Measurements from ENCODE around the gene PARM1.

Gene PARM1

DNA sequence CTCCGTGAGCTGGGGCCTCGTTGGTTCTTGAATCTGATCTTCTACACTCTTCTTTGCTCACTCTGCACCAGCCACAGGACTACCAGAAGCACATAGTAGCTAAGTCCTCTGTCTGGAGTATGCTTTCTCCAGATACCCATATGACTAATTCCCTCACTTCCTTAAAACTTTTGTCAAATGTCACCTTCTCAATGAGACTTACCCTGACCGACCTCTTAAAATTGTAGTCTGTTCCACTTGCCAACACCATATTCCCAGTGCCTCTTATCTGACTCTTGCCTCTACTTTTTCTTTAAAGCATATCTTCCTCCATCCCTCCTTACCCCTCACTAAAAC, 10.0 kb downstream of the PARM1 start:
- DNase-seq: no peak

- no peak for DNase-seq
Observed at GRCh38 chr4:74944354-74944793, 11.5 kb downstream of the PARM1 start.

- no peak for DNase-seq
Observed at GRCh38 chr4:74946196-74946595, 13.3 kb downstream of the PARM1 start.

GRCh38 chr4:74947798-74948197, 14.9 kb downstream of the PARM1 start:
- DNase-seq: no peak

GRCh38 chr4:74948236-74948635, 15.3 kb downstream of the PARM1 start:
- DNase-seq: no peak

DNA sequence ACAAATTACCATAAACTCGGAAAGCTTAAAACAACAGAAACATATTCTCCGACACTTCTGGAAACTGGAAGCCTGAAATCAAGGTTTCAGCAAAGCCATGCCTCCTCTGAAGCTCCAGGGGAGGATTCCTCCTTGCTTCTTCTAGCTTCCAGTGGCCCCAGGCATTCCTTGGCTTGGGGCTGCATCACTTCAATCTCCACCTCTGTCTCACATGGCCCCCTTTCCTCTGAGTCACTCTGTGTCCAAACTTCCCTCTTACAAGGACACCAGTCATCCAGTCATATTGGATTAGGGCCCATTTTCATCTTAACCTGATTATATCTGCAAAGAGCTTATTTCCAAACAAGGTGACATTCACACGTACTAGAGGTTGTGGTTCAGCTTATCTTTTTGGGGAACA, 17.3 kb downstream of the PARM1 start:
- no peak for DNase-seq

DNA sequence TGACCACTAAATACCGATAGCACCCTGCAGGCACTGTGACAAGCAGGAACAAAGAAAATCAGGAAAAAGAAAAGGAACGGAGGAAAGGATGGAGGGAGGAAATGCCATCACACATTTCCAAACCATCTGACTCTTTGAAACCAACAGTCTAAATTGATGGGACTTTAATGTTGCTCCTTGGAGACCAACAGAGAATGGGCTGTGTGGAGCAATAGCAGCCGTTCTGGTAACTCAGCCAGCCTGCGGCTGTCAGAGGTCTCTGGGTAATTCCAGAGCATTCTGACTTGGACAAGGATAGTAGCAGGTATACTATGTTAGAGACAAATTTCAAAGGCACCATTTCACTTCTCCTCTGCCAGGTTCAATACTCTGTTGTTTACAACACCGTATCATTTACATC, 18.0 kb downstream of the PARM1 start:
- DNase-seq: no peak

DNA sequence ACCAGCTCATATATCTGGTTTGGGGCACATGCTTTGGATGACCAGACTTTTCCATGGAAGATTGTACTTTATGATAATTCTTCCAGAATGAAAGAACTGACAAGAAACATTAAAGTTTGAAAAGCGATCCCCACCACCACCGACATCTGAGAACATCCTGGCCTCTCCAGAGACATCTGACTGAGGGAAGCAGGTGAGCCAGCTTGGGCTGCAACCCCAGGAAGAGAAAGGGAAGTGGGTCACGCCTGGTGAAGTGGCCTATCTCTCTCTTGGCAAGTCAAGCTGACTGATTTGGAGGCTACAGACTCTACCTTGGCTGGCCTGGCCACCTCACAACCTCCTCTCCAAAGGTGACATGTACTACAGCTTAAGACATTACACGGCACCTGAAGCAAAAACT, 20.7 kb downstream of the PARM1 start:
- DNase-seq: no peak

GRCh38 chr4:74958881-74959280, 26.0 kb downstream of the PARM1 start:
- DNase-seq: no peak

DNA sequence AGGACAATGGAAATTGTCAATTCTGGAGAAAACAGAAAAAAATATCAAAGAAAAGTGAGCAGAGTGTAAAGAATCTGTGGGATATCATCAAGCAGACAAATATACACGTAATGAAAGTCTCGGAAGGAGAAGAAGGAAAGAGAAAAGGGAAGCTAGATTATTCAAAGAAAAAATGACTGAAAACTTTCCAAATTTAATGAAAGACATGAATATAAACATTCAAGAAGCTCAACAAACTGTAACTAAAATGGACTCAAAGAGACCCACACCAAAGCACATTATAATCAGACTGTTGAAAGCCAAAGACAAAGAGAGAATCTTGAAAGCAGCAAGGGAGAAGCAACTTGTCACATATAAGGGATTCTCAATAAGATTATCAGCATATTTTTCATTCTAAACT, 28.3 kb downstream of the PARM1 start:
- no peak for DNase-seq

GRCh38 chr4:74962584-74962983, 29.7 kb downstream of the PARM1 start:
- DNase-seq: no peak

DNA sequence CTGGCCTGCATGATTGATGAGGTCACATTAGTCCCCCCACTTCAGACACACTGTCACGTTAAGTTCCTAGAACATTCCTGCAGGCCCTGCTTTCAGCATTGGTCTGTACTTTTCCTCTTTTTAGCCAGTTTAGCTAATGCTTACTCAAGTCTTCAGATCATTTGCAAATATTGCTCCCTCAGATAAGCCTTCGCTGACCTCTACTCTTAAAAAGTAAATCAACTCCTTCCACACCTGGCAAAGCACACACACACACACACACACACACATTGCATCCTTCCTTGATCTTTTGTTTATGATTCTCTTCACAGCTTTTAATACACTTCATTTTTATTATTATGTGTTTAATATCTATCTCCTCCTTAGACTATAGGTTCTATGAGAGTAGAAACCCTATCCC, 31.4 kb downstream of the PARM1 start:
- no peak for DNase-seq

DNA sequence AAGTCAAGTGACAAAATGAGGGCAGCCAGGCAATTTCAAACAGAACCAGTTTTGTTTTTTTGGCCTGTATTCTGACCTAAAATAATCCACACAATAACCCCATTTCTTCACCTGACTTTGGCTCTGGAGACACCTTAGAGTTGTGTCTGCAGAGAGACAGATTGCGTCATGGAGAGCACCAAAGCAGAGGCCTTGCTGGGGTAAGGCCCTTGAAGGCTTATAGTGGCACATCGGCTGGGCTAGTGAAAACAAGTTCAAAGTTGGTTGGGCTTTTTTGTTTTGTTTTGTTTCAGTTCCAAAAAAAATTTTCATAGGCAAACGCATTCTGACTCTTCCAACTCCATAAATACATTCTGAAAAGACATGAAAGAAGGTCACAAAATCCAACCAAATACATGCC, 34.4 kb downstream of the PARM1 start:
- DNase-seq: no peak

DNA sequence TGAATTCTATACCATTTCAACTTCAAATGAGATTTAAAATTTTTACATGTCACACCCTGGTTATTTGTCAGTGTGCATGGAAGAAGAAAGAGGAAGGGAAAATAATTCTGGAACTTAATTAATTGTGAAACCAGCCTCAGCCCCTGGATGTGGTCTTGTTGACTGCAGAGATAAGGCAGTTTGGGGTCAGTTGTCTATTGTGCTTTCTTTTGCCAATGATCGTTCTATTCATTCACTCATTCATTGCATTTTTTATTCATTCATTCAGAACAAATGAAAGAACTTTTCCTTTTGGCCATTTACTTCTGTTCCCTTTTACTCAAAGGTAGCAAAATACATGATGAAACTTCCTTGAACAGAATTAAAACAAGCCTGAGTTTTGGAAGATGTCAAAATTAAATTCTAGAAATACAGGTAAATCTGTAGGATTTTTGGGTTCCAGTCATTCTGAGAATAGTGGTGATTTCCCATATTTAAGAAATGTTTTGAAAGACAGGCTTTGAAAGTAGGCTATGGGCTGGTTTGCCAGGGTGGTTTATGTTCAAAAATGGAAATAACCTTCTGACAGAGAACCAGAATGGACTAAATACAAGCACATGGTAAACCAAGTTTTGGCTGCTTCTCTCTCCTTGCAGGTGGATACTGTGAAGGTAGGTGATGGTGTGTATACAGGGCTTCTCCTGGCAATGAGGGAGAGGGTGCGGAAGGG, 35.7 kb downstream of the PARM1 start:
- no peak for DNase-seq

DNA sequence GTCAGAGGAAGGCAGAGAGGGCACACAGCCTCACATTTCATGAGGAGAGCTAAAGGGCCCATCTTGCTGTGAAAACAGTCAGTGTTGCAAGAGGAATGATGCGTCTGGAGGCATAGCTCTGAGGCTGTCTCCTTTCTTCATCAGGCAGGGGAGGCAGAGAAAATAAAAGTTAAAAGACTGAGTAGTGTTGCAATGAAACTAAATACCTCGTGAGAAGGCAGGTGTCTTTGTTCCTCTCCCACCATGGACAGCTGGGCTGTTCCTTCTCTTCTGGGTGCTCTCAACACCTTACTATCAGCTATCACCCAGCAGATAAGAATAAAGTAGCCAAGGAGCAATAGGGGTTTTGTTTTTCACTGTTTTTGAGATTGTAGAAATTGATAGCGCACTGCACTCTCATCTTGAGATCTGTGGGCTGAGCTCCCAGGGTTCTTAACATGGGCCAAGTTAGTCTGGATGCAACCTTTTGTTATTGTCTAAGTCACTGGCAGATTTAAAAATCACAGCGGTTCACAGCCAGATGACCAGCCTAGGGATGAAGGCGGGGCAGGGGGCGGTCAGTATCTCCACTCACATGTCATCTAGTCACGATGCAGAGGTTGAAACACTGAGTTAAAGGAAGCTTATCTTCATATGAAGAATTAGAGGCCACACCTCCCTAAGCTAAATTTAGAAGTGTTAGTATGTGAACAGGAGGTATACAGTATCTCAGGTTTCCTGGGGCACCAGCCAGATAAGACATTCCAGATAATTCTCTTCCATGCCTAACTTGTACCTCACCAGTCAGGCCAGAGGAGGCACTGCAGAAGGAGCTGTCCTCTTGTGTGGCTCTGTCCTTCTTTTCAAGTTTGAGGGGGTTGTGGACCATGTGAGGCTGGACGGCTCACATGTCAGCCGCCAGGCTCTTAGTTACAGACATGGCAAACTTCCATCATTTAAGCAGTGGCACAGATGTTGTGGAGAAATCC, 36.9 kb downstream of the PARM1 start:
- DNase-seq: no peak

- no peak for DNase-seq
Observed at GRCh38 chr4:74970577-74970976, 37.7 kb downstream of the PARM1 start.

DNA sequence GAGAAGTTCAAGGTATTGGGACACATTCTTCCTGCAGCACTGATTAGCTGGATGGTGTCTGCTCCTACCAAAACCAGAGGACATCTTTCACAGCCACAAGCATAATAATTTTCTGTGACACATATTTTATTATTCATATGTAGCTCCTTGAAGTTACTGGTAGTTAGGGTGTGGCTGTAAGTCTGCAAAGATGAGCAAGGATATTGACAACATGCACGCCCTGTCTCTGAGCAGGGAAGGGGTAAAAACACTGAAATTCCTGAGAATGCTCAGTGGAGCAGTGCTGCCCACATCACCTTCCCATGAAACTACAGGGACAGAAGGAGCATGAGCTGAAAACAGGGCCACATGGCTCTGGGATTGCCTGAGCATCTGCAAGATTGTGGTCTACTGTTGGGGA, 38.9 kb downstream of the PARM1 start:
- DNase-seq: no peak

DNA sequence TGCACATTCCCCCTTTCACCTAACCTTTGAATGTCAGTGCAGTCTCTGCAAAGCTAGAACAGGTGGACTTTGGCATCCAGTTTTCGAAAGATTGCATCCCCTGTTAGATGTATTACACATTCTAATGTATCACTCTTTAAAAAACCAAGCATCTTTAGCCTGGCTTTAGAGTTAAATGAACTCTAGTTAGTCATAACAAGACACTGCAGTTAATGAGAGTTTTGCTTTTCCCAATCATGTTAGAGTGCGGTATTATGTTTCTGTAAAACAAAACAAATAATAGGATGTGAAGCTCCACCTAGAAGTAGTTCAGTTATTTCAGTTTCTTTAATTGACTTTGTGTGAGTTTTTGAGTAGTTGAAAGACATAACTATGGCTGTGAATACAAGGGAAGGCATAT, 42.2 kb downstream of the PARM1 start:
- DNase-seq: no peak

DNA sequence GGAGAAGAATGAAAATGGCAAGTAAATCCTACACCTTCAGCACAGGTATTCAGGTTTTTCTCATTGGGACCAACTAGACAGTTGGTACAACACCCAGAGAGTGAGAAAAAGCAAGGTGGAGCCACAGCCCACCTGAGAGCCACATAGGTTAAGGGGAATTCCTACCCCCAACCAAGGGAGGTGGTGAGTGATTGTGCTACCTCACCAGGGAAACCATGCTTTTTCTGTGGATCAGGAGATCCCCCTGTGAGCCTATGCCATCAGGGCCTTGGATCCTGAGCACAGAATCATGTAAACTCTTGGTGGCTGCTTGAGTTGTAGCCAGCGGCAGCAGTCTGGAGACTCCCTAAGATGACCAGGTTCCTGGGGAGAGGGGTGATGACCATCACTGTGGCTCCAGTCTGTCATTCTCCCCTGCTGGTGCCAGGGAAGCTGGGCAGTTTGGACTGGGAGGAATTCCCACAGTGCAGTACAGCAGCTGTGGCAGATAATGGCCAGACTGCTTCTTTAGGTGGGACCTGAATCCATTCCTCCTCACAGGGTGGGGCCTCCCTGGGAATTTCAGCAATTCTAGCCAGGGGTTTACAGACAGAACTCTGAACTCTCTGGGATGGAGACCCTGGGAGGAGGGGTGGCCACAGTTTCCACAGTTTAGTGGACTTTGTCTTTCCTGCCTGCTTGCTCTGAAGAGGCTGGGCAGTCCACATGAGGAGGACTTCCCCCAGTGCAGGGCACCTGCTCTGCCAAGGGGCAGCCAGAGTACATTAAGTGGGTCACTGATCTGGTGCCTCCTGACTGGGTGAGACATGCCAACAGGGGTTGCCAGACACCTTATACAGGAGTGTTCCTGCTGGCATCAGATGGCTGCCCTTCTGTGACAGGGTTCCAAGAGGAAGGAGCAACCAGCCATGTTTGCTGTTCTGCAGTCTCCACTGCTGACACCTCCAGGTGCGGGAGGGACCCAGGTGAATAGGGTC, 43.2 kb downstream of the PARM1 start:
- DNase-seq: no peak

GRCh38 chr4:74982546-74983252, 49.8 kb downstream of the PARM1 start:
- no peak for DNase-seq

- no peak for DNase-seq
Observed at GRCh38 chr4:74983253-74983635, 50.3 kb downstream of the PARM1 start.

DNA sequence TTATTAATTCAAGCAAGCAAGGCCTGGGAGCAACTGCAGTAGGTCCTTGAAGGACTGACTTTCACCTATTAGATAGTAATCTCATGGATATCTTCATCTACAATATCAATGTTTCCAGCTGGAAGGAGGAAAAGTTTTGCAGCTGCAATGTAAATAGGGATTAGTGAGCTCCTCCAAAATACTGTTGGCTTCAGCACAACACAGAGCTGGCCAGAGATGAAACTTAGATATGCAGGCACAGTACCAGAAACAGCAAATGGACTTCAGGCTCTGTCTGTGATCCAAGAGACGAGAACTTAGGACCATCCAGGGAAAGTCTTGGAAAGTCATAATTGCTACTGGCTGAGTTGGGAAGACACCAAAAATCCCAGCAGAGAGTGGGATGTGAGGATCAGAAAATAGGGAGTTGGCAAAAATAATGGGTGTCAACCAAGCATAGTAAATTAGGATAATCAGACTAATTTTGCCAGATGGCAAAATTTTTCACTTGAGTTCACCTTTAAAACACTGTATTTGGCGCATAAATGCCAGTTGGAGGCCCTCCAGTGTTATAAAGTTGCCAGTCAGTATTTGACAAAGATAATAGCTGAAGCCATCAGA, 57.5 kb downstream of the PARM1 start:
- DNase-seq: no peak

Measured in activated gamma-delta T cell (primary cell).